NT2/D1 (cell line): ENCODE data around the gene NEU2.

Experiments used
- DNase-seq: peaks from one replicate; pipeline ENCODE4 v3.0.0-alpha.2; 2011; ENCODE audit warnings: low read depth, low spot score
- H3K27me3 ChIP-seq: 2 replicates; pipeline ENCODE4 v1.6.0; 2011; ENCODE audit warnings: mild to moderate bottlenecking; ENCODE audit not compliant: insufficient read length, insufficient read depth
- H3K36me3 ChIP-seq: 2 replicates; pipeline ENCODE4 v1.6.1; 2011; ENCODE audit warnings: mild to moderate bottlenecking, low read length, mixed read lengths; ENCODE audit not compliant: insufficient read depth, insufficient read length
- H3K4me1 ChIP-seq: 2 replicates; pipeline ENCODE4 v1.5.1; 2011; ENCODE audit not compliant: insufficient read depth, insufficient read length
- H3K4me3 ChIP-seq: 2 replicates; pipeline ENCODE4 v1.5.1; 2011; ENCODE audit warnings: low read depth; ENCODE audit not compliant: insufficient read length
- H3K9ac ChIP-seq: 2 replicates; pipeline ENCODE4 v1.6.0; 2011; ENCODE audit warnings: low read depth; ENCODE audit not compliant: insufficient read length
- H3K9me3 ChIP-seq: 2 replicates; pipeline ENCODE4 v1.5.1; 2011; ENCODE audit warnings: mild to moderate bottlenecking, low read length; ENCODE audit not compliant: insufficient read depth
- SUZ12 ChIP-seq: IDR thresholded peaks from 2 replicates; pipeline ENCODE4 v1.6.1; 2011; ENCODE audit not compliant: insufficient read length, insufficient read depth; ENCODE audit errors: extremely low read depth
- YY1 ChIP-seq: IDR thresholded peaks from 2 replicates; pipeline ENCODE4 v1.6.1; 2011; ENCODE audit not compliant: insufficient read length, insufficient read depth
- ZNF274 ChIP-seq: IDR thresholded peaks from 2 replicates; pipeline ENCODE4 v1.6.1; 2011; ENCODE audit warnings: mild to moderate bottlenecking, low read depth, low read length

Gene NEU2

DNA sequence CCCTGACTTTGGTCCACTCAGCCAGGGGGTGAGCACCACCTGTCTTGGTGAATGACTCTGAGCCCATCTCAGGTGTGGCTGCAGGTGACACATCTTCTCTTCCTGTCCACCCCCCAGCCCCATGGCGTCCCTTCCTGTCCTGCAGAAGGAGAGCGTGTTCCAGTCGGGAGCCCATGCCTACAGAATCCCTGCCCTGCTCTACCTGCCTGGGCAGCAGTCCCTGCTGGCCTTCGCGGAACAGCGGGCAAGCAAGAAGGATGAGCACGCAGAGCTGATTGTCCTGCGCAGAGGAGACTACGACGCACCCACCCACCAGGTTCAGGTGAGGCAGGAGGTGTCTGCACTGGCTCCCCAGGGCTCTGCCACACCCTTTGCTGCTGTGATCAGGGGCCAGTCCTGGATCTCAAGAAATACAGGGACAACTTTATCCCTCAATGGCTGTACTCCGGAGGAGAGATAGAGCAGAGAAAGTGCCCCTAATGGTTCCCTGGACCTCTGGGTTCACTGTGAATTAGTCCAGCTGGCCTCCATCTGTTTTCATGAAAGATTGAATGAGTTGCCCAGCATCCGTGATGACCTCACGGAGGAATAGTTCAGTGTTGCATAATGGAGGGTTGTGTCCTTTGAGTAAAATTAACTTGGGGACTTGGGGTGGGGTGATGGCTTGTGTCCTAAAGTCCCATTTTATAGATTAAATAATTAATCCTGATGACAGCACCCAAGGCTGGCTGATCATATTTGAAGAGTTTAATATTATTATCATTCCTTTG, at the start of gene NEU2:
NEU2 (plus strand) TSS at position 122 of the 770 bp plus-strand sequence; CDS start at position 122, 0 bp downstream.
- TF ChIP-seq ZNF274, result no peak
- no peak for TF ChIP-seq SUZ12
- TF ChIP-seq YY1, result no peak
- H3K9ac ChIP-seq, result peak within 1 kb of the TSS; percentile 5

DNA sequence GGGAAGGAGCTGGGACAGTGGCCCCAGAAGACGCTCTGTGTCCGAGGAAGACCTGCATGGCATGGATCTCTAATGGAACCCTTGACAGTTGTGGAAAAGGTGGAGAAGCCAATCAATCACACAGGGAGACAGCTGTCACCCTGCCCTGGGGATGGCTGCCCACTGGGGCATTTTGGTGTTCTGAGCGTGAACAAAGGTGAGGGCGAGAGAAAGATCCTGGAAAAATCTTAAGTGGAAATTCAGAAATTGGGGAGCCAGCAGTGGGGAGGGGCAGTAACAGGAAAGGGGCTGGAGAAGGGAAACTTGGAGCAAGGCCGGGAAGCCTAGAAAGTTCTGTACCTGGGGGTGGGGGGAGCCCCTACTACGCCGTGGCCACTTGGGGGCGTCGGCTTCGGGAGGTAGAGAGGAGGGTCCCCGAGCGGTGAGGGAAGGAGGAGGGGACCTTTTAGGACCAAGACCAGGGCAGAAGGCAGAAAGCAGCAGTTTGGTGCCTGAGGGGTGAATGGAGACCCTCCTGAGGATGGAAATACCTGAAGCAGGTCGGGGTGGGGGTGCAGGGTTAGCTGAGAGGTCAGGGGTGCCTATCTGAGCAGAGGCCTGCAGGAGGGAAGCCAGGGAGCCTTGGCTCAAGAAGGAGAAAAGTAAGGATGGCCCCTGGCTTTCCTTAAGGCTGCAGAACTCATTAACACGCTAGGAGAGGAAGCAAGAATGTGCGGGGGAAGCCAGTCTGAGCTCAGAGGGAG, 49.4 kb upstream of the NEU2 start:
- Histone ChIP-seq H3K4me1 (peaks cover 10% of the 10 kb centered on the region), H3K9ac (peak overlapping the region; percentile 34), H3K27me3 (no peaks in the 10 kb centered on the region), H3K4me3 (no peak overlapping the region), H3K36me3 (no peaks in the 10 kb centered on the region), H3K9me3 (no peaks in the 10 kb centered on the region)
- DNase-seq, result no peak
- TF ChIP-seq ZNF274, result no peak
- no peak for TF ChIP-seq YY1
- TF ChIP-seq SUZ12, result no peak

More for the DNA sequence above, at the start of gene NEU2:
- Histone ChIP-seq H3K36me3 (no peaks in the 10 kb centered on the region), H3K4me3 (no peak within 1 kb of the TSS), H3K27me3 (no peaks in the 10 kb centered on the region), H3K4me1 (peaks cover 5% of the 10 kb centered on the region), H3K9me3 (peaks cover 5% of the 10 kb centered on the region; the same call in 1 of the 2 replicates)
- DNase-seq, result no peak

DNA sequence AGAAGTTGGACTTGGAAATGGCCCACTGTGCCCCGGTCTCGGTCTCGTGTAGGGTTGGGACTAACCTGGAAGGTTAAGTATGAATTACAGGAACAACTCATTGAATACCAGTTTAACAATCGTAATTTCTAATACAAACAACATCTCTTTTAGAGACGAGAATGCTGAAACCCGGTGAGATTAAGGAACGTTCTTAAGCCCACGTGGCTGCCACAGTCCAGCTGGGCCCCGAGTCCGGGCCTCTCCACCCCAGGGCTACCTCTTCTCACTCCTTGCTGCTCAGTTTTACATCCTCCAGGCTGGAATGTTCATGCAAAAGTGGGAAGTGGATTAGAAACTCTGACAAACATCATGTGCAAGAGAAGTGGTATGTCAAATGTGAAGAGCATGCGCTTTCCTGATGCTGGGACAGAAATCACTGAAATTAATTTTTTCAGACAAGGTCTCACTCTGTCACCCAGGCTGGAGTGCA, 48.8 kb upstream of the NEU2 start:
- DNase-seq, result no peak
- H3K27me3 ChIP-seq, result no peaks in the 10 kb centered on the region
- H3K4me1 ChIP-seq, result peaks cover 10% of the 10 kb centered on the region
- no peak overlapping the region for H3K4me3 ChIP-seq
- H3K36me3 ChIP-seq, result no peaks in the 10 kb centered on the region
- H3K9ac ChIP-seq, result no peak overlapping the region
- H3K9me3 ChIP-seq, result no peaks in the 10 kb centered on the region
- no peak for TF ChIP-seq ZNF274

DNA sequence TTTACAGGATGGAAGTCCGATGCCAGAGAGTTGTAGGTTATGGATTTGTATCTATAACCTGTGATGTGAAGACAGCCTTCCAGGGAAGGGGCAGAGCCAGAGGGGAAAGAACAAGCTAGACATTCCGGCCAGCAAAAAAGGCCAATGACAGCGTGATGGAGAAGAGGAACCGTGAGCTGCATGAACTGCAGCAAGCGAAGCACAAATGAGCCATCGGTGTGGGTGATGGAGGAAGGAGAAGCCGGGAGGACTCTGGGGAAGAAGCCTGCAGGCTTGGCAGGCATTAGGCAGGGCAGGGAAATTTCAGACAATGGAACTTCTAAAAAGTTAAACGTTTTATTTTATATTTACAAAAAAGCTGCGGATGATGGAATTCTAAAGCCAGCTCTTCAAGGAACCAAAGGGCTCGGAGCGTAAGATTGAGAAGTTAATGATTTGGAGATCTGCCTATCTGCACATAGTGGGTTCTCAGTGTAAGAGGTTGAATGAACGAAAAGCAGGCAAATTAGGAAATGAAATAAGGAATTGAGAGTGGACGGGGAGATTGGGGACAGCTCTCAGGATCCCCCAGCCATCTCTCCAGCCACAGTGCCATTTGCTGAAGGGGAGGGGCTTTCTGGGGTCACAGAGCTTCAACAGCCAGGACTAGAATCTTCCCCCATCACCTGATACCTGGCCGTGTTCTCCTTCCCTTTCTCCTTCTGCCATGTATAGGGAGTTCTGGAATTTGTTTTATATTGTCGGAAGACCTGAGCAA, 47.8 kb upstream of the NEU2 start:
- TF ChIP-seq YY1 (no peak), SUZ12 (no peak), ZNF274 (no peak)
- peaks cover 7% of the 10 kb centered on the region for H3K4me1 ChIP-seq
- no peak for DNase-seq
- H3K36me3 ChIP-seq, result no peaks in the 10 kb centered on the region
- no peaks in the 10 kb centered on the region for H3K9me3 ChIP-seq
- no peaks in the 10 kb centered on the region for H3K27me3 ChIP-seq
- H3K9ac ChIP-seq, result no peak overlapping the region
- H3K4me3 ChIP-seq, result no peak overlapping the region

DNA sequence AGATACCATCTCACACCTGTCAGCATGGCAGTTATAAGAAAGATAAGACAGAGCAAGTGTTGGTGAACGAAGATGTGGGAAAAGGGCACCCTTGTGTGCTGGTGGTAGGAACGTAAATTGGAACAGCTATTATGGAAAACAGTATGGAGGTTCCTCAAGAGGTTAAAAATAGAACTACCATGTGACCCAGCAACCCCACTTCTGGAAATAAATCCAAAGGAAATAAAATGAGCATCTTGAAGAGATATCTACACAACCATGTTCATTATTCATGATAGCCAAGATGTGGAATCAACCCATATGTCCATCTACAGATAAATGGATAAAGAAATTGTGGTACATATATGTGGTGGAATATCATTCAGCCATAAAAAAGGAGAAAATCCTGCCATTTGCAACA, 46.3 kb upstream of the NEU2 start:
- no peak for DNase-seq
- Histone ChIP-seq H3K4me1 (peaks cover 2% of the 10 kb centered on the region), H3K9me3 (no peaks in the 10 kb centered on the region)

DNA sequence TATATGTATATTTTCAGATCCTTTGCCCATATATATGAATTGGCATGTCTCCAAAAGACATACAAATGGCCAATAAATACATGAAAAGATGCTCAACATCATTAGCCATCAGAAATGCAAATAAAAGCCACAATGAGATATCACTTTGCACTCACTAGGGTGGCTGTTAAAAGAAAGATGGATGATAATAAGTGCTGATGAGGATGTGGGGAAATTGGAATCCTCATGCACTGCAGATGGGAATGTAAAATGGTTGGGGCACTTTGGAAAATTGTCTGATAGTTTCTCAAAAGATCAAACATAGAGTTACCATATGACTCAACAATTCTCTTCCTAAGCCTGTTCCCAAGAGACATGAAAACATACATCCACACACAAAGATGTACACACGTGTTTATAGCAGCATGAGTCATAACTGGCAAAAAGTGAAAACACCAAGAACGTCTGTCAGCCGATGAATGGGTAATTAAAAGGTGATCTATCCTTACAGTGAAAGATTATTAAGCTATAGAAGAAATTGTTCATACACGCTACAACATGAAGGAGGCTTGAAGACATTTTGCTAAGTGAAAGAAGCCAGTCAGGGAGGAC, 39.1 kb upstream of the NEU2 start:
- peaks cover 3% of the 10 kb centered on the region for H3K4me1 ChIP-seq
- H3K36me3 ChIP-seq, result no peaks in the 10 kb centered on the region

More for the DNA sequence above, 46.3 kb upstream of the NEU2 start:
- no peaks in the 10 kb centered on the region for H3K27me3 ChIP-seq
- H3K9ac ChIP-seq, result no peak overlapping the region
- H3K36me3 ChIP-seq, result no peaks in the 10 kb centered on the region
- H3K4me3 ChIP-seq, result no peak overlapping the region
- no peak for TF ChIP-seq ZNF274
- no peak for TF ChIP-seq SUZ12
- no peak for TF ChIP-seq YY1

More for the DNA sequence above, 39.1 kb upstream of the NEU2 start:
- H3K9me3 ChIP-seq, result no peaks in the 10 kb centered on the region
- DNase-seq, result no peak
- TF ChIP-seq YY1, result no peak
- TF ChIP-seq ZNF274, result no peak
- TF ChIP-seq SUZ12, result no peak
- no peak overlapping the region for H3K4me3 ChIP-seq
- no peak overlapping the region for H3K9ac ChIP-seq
- H3K27me3 ChIP-seq, result no peaks in the 10 kb centered on the region
